Immature natural killer cell (primary cell): ENCODE data around the gene IRF1. TPM values are rescaled to one million over a fixed set of nuclear protein-coding genes. Genes with fewer than 3 reads are reported as not detected.
A peak's percentile ranks its signal among the peaks of the same experiment; 100 is the strongest.
"Not testable (repeated sequence)": the region's sequence is repeated elsewhere in the genome, so short reads cannot be mapped to it uniquely, and the experiment has no call there.

Source experiments
- DNase-seq, 3 donors: peaks; one replicate each; pipeline ENCODE4 v3.0.0; 2022; ENCODE audit warnings: mixed read lengths in 1 of 3
- H3K27ac Mint-ChIP-seq, 6 donors: one replicate each; pipeline ENCODE4 v1.8.0; 2020; ENCODE audit warnings: mixed read lengths in 6 of 6, mild to moderate bottlenecking in 5 of 6, inconsistent platforms in 4 of 6, moderate library complexity in 3 of 6
- H3K27me3 Mint-ChIP-seq, 3 donors: one replicate each; pipeline ENCODE4 v1.8.0; 2020 to 2021; ENCODE audit warnings: low read depth in 3 of 3, mild to moderate bottlenecking in 3 of 3, mixed read lengths in 3 of 3, moderate library complexity in 3 of 3, inconsistent platforms in 1 of 3
- H3K36me3 Mint-ChIP-seq, 3 donors: one replicate each; pipeline ENCODE4 v1.8.0; 2020; ENCODE audit warnings: mixed read lengths in 3 of 3, inconsistent platforms in 2 of 3, mild to moderate bottlenecking in 2 of 3
- H3K4me1 Mint-ChIP-seq, 2 donors: one replicate each; pipeline ENCODE4 v1.8.0; 2020; ENCODE audit warnings: inconsistent platforms in 2 of 2, mild to moderate bottlenecking in 2 of 2, mixed read lengths in 2 of 2, moderate library complexity in 1 of 2
- H3K4me3 Mint-ChIP-seq, 5 donors: one replicate each; pipeline ENCODE4 v1.8.0; 2020; ENCODE audit warnings: mild to moderate bottlenecking in 5 of 5, mixed read lengths in 5 of 5, inconsistent platforms in 3 of 5, moderate library complexity in 3 of 5
- H3K9me3 Mint-ChIP-seq, 6 donors: one replicate each; pipeline ENCODE4 v1.8.0; 2020; ENCODE audit warnings: mild to moderate bottlenecking in 6 of 6, mixed read lengths in 6 of 6, inconsistent platforms in 4 of 6, moderate library complexity in 3 of 6
- polyA plus RNA-seq, 3 donors: library from polyadenylated mRNA; unstranded; fragments of 300-500 nt; fragmentation: Illumina TruSeq; gene quantifications; one replicate each; pipeline ENCODE4 v1.2.3, GENCODE V29; 2021

IRF1 gene, protein sequence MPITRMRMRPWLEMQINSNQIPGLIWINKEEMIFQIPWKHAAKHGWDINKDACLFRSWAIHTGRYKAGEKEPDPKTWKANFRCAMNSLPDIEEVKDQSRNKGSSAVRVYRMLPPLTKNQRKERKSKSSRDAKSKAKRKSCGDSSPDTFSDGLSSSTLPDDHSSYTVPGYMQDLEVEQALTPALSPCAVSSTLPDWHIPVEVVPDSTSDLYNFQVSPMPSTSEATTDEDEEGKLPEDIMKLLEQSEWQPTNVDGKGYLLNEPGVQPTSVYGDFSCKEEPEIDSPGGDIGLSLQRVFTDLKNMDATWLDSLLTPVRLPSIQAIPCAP
- 100 to 1,000 TPM; 349 to 460 (median 371) TPM for polyA plus RNA-seq

DNA sequence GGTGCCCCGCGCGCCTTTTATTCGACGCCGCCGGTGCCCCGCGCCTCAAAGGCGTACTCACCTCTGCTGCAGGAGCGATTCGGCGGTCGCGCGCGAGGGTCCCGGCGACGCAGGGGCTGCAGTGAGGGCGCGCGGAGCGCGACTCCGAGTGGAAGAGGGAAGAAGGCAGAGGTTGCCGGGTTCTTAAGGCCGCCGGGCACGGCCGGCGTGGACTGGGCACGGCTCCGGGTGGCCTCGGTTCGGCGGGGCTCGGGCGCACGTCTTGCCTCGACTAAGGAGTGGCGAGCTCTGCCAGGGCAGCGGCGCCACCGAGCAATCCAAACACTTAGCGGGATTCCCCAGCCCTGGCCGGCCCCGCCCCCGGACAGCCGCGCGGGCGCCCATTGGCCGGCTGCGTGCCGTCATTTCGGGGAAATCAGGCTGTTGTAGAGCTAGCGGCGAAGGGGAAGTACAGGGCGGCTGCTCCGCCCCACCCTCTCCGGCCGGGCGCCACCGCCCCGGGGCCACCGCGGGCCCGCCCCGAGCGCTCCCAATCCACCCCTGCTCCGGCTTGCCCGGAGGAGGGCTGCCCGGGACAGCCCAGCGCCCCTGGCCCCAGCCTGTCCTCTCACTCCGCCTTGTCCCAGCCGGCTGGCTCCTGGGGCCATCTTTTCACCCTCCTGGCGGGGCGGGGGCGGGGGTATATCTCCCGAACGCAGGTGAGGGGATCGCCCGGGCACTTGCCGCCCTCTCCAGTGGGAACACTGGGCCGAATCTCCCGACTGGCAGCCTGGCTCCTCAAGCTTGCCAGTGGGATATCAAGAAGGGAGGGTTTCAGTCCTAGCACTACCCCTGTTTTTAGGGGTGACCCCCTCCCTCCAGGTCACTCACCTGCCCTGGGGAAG, at the start of gene IRF1:
Gene IRF1, minus strand, starts transcription at position 290 of the 884 bp plus-strand sequence. CDS start 1,295 bp downstream, outside the sequence.
- H3K4me1 Mint-ChIP-seq, result peaks cover 75 to 79% of the 10 kb centered on the region in 2 donors
- H3K27ac Mint-ChIP-seq, result peak within 1 kb of the TSS; percentile 97 to 99 (median 98)
- DNase-seq, result peak; percentile 99
- H3K9me3 Mint-ChIP-seq, result peaks cover 0 to 3% (median 0%) of the 10 kb centered on the region in 6 donors
- H3K4me3 Mint-ChIP-seq, result peak within 1 kb of the TSS; percentile 95 to 98 (median 97)
- H3K27me3 Mint-ChIP-seq, result peaks cover 42 to 54% (median 46%) of the 10 kb centered on the region in 3 donors
- H3K36me3 Mint-ChIP-seq, result peaks cover 39 to 42% (median 39%) of the 10 kb centered on the region in 3 donors

DNA sequence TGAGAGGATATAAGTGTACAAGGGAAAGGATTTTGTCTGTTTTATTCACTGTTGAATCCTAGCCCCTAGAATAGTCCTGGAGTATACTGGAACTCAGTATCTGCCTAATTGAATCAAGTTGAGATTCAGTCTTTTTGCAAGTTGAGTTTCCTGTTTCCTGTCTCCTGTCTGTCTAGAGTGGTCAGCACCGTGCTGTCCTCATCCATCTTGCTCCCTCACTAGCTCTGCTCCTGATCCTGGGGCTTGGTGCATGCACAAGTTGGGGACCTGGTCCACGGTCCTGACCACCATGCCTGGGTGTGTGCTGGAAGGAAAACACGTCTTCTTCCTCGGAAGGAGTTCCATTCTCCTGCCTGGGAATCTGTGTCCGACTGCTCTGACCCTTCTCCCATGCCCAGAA, 49.6 kb upstream of the IRF1 start:
- Mint-ChIP-seq H3K9me3 (no peaks in the 10 kb centered on the region), H3K4me1 (no peaks in the 10 kb centered on the region), H3K27me3 (peaks cover 2 to 4% (median 2%) of the 10 kb centered on the region in 3 donors), H3K27ac (no peak overlapping the region), H3K36me3 (no peaks in the 10 kb centered on the region), H3K4me3 (no peak overlapping the region)
- DNase-seq, result no peak

DNA sequence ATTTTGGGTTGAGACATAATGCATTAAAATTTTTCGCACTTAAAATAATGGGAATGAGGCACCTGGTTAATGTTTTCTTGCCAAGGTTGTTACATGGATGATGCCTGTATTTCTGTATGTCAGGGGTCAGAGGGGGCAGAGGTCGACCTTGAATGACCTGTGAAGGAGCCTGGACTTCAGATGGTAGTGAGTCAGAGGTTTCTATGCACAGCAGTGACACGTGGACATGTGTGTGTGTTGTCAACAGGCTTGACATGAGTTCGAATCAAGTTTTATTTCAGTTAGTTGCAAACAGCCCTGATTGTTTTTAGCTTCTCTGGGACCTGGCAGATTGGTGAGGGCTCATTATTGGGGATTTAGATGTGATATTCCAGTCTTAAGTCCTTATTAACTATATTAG, 49.1 kb upstream of the IRF1 start:
- Mint-ChIP-seq H3K36me3 (peaks cover 0 to 1% (median 0%) of the 10 kb centered on the region in 3 donors), H3K4me1 (no peaks in the 10 kb centered on the region), H3K27ac (no peak overlapping the region), H3K27me3 (peaks cover 2 to 4% (median 2%) of the 10 kb centered on the region in 3 donors), H3K9me3 (no peaks in the 10 kb centered on the region), H3K4me3 (no peak overlapping the region)
- DNase-seq, result no peak

DNA sequence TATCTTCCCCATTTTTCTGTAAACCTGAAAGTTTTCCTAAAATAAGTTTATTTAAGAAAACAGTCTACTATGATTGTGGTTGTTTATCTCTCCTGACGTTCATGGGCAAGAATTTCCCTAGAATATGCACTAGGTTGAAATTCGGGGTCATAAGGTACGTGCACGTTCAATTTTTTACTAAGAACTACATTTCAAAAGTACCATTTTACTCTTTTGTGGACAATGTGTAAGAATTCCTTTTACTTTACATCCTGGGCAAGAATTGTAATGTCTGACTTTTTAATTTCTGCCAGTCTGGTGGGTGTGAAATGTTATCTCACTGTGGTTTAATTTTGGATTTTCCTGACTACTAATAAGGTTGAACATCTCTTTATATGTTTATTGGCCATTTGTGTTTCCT, 40.4 kb upstream of the IRF1 start:
- Mint-ChIP-seq H3K4me3 (no peak overlapping the region), H3K27me3 (peaks cover 0 to 4% (median 1%) of the 10 kb centered on the region in 3 donors), H3K9me3 (no peaks in the 10 kb centered on the region), H3K36me3 (peaks cover 0 to 6% (median 0%) of the 10 kb centered on the region in 3 donors), H3K27ac (no peak overlapping the region), H3K4me1 (peaks cover 4 to 6% of the 10 kb centered on the region in 2 donors)
- DNase-seq, result no peak

DNA sequence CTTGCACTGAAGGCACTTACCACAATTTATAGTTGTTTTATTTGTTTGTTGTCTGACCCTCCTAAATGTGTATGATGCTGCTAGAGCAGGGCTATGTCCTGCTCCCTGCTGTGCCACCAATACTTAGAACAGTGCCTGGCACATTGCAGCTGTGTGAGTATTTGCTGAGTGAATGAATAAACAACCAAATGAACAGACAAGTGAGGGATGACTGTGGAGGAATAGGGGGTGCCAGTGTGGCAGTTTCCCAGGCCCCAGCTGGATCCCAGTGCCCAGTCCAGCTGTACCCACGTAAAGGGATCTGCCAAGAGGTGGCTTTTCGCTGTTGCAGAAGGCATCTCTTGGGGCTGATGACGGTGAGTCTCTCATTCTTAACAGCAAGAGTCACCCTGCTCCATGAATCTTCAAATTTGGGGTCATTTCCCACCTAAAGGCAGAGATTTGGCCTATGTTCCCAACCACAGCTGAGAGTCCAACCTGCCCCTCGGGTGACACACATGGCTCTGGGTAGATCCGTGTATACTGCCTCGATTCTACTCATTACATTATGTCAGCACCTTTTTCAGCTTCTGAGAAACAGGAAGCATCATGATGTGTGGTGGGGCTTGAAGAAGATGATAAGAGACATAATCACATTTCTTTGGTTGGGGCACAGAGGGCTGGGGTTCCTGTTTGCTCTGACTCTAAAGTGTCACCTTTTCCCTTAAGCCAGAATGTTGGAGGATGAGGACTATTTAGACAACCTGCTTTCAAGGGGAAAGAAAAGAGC, 38.5 kb upstream of the IRF1 start:
- H3K27ac Mint-ChIP-seq, result peak overlapping the region in 2 of 6 donors; percentile 10 to 46
- H3K4me1 Mint-ChIP-seq, result peaks cover 7 to 13% of the 10 kb centered on the region in 2 donors
- no peak for DNase-seq
- H3K36me3 Mint-ChIP-seq, result no peaks in the 10 kb centered on the region
- H3K9me3 Mint-ChIP-seq, result peaks cover 0 to 2% (median 0%) of the 10 kb centered on the region in 6 donors
- H3K4me3 Mint-ChIP-seq, result no peak overlapping the region
- peaks cover 0 to 5% (median 1%) of the 10 kb centered on the region in 3 donors for H3K27me3 Mint-ChIP-seq

DNA sequence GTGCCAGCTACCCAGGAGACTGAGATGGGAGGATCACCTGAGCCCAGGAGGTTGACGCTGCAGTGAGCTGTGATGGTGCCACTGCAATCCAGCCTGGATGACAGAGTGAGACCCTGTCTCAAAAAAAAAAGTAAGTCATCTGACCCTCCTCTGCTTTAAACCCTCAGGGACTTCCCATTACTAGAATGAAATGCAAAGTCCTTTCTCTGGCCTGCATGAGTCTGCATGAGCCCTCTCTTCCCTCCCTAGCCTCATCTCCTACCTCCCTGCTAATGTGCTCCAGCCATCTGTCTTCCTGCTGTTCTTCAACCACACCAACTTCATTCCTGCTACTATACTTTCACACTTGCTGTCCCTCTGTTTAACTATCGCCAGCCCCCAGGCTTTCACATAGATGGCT, 37.4 kb upstream of the IRF1 start:
- no peak overlapping the region for H3K4me3 Mint-ChIP-seq
- peaks cover 0 to 2% (median 0%) of the 10 kb centered on the region in 6 donors for H3K9me3 Mint-ChIP-seq
- H3K36me3 Mint-ChIP-seq, result no peaks in the 10 kb centered on the region
- peaks cover 0 to 5% (median 1%) of the 10 kb centered on the region in 3 donors for H3K27me3 Mint-ChIP-seq
- DNase-seq, result no peak
- peaks cover 7 to 13% of the 10 kb centered on the region in 2 donors for H3K4me1 Mint-ChIP-seq
- H3K27ac Mint-ChIP-seq, result peak overlapping the region in 1 of 6 donors; percentile 12

DNA sequence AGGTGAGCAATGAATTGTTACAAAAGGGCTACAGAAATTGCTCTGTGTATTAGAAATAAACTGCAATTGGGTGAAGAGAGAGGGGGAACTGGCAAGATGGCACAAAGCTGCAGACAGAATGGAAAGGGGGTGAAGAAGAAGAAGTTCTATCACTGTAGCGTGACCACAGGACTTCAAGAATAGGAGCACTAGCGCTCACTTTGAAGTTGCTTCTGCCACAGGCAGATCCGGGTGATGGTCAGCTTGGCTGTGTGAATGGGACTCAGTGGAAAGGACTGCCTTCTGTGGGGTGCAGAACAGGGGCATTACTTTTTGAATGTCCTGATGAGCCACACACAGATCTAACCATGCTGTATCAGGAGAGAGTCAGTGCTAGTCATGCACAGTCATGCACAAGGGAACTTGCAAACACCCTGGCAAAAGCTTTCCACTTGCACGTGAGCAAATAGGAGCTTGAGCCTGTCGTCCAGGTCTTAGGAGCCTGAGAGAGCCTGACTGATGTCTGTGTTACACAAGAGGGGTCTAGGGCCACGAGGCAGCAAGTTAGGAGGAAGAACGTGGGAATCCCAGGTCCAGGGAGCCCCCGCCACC, 36.5 kb upstream of the IRF1 start:
- Mint-ChIP-seq H3K36me3 (no peaks in the 10 kb centered on the region), H3K27ac (no peak overlapping the region), H3K4me3 (peak overlapping the region in 1 of 5 donors; percentile 3), H3K27me3 (peaks cover 0 to 5% (median 1%) of the 10 kb centered on the region in 3 donors), H3K4me1 (peaks cover 7 to 13% of the 10 kb centered on the region in 2 donors), H3K9me3 (peaks cover 0 to 2% (median 0%) of the 10 kb centered on the region in 6 donors)
- no peak for DNase-seq

DNA sequence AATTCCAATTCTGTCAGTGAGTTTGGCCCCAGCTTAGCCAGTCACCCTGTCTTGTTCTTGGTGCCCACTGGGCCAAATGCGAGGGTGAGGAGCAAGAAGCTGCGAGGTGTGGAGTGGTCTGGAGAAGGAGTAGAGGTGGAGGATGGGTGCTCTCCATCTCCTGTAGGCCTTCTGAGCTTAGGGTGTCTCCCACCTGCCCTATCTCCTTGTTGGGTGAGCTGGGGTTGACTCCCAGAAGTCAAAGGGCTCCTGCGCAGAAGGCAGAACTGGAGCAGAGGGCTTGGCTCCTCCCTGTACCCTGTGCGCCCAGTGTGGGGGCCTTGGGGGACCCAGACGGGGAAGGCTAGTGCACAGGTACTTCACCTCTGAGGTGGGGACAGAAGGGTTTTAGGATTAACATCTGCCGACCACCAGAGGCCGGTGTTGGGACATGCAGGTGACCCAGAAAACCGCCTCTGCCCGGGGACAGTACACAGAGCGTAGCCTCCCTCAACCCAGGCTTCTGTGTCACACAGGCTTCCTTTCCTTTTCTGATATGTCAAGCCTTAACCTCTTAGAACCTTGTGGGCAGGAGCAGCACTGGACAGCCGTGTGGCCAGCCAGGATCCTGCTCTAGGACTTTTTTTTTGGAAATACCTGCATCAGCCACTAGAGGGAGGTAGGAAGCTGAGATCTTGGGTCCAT, 35.9 kb upstream of the IRF1 start:
- Mint-ChIP-seq H3K4me1 (peaks cover 7 to 13% of the 10 kb centered on the region in 2 donors), H3K27ac (no peak overlapping the region), H3K27me3 (peaks cover 0 to 5% (median 1%) of the 10 kb centered on the region in 3 donors), H3K9me3 (peaks cover 0 to 2% (median 0%) of the 10 kb centered on the region in 6 donors), H3K4me3 (peak overlapping the region in 2 of 5 donors; percentile 3 to 73), H3K36me3 (no peaks in the 10 kb centered on the region)
- DNase-seq, result peak; percentile 41 to 56 (median 50)

DNA sequence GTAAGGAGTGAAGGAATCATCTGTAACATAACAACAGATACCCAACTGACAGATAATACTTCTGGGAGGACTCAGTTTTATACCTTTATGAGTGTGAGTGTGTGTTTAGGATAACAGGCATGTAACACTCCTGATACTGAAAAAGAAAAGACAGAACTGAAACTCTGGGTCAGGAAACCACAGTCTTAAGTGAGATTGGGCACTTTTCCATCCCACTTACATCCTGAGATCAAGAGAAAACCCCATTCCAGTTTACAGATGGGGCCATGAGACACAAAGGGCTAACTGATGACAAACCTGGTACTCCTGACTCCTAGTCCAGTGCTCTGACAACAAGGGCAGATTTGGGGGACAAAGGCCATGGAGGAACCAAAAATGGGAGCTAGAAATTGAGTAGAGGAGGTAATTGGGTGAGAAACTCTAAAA, 34.7 kb upstream of the IRF1 start:
- peak overlapping the region in 1 of 6 donors; percentile 67 for H3K27ac Mint-ChIP-seq

DNA sequence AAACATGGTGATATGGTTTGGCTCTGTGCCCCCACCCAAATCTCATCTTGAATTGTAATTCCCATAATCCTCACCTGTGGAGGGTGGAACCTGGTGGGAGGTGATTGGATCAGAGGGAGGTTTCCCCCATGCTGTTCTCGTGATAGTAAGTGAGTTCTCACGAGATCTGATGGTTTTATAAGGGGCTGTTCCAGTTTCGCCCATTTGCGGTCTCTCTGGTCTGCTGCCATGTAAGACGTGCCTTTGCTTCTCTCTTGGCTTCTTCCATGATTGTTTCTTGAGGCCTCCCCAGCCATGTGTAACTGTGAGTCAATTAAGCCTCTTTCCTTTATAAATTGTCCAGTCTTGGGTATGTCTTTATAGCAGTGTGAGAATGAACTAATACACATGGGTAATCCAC, 34.3 kb upstream of the IRF1 start:
- H3K4me3 Mint-ChIP-seq, result not testable (repeated sequence)
- peak overlapping the region in 1 of 6 donors; percentile 73 for H3K27ac Mint-ChIP-seq
- H3K4me1 Mint-ChIP-seq, result peaks cover 6 to 13% of the 10 kb centered on the region in 2 donors

More for the DNA sequence above, 34.7 kb upstream of the IRF1 start:
- H3K27me3 Mint-ChIP-seq, result peaks cover 0 to 5% (median 1%) of the 10 kb centered on the region in 3 donors
- no peak overlapping the region for H3K4me3 Mint-ChIP-seq
- H3K4me1 Mint-ChIP-seq, result peaks cover 6 to 13% of the 10 kb centered on the region in 2 donors
- H3K36me3 Mint-ChIP-seq, result no peaks in the 10 kb centered on the region
- H3K9me3 Mint-ChIP-seq, result peaks cover 0 to 2% (median 0%) of the 10 kb centered on the region in 6 donors
- DNase-seq, result no peak

DNA sequence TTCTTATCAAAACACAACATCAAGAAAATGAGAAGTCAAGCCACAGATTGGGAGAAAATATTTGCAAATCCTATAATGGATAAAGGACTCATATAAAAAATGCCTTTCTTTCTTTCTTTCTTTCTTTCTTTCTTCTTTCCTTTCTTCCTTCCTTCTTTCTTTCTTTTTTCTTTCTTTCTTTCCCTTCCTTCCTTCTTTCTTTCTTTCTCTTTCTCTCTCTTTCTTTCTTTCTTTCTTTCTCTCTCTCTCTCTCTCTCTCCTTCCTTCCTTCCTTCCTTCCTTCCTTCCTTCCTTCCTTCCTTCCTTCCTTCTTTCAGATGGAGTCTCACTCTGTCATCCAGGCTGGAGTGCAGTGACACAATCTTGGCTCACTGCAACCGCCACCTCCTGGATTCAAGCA, 31.5 kb upstream of the IRF1 start:
- peaks cover 3 to 13% of the 10 kb centered on the region in 2 donors for H3K4me1 Mint-ChIP-seq
- H3K27me3 Mint-ChIP-seq, H3K36me3 Mint-ChIP-seq, H3K9me3 Mint-ChIP-seq, H3K4me3 Mint-ChIP-seq, H3K27ac Mint-ChIP-seq, DNase-seq: not testable (repeated sequence)

More for the DNA sequence above, 34.3 kb upstream of the IRF1 start:
- DNase-seq, H3K36me3 Mint-ChIP-seq, H3K9me3 Mint-ChIP-seq, H3K27me3 Mint-ChIP-seq: not testable (repeated sequence)

DNA sequence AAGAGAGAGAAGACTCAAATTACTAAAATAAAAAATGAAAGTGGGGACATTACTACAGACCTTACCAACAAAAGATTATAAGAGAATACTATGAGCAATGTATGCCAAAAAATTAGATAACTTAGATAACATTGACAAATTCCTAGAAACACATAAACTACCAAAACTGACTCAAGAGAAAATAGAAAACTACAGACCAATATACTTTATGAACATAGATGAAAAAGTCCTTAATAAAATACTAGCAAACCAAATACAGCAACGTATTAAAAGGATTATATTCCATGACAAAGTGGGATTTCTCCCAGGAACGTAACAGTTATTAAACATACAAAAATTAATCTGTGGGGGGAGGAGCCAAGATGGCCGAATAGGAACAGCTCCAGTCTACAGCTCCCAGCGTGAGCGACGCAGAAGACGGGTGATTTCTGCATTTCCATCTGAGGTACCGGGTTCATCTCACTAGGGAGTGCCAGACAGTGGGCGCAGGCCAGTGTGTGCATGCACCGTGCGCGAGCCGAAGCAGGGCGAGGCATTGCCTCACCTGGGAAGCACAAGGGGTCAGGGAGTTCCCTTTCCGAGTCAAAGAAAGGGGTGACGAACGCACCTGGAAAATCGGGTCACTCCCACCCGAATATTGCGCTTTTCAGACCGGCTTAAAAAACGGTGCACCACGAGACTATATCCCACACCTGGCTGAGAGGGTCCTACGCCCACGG, 23.2 kb upstream of the IRF1 start:
- not testable (repeated sequence) for H3K27ac Mint-ChIP-seq, H3K27me3 Mint-ChIP-seq, H3K4me1 Mint-ChIP-seq, H3K9me3 Mint-ChIP-seq, DNase-seq, H3K4me3 Mint-ChIP-seq
- H3K36me3 Mint-ChIP-seq, result peaks cover 0 to 16% (median 5%) of the 10 kb centered on the region in 3 donors
